Activated T-cell treated with anti-CD3 and anti-CD28 coated beads for 24 hours (primary cell): ENCODE measurements around the gene SLIT3.

Experiments
- DNase-seq: peaks from one replicate; pipeline ENCODE4 v3.0.0-alpha.2; 2020; ENCODE audit warnings: low read depth

SLIT3 gene

DNA sequence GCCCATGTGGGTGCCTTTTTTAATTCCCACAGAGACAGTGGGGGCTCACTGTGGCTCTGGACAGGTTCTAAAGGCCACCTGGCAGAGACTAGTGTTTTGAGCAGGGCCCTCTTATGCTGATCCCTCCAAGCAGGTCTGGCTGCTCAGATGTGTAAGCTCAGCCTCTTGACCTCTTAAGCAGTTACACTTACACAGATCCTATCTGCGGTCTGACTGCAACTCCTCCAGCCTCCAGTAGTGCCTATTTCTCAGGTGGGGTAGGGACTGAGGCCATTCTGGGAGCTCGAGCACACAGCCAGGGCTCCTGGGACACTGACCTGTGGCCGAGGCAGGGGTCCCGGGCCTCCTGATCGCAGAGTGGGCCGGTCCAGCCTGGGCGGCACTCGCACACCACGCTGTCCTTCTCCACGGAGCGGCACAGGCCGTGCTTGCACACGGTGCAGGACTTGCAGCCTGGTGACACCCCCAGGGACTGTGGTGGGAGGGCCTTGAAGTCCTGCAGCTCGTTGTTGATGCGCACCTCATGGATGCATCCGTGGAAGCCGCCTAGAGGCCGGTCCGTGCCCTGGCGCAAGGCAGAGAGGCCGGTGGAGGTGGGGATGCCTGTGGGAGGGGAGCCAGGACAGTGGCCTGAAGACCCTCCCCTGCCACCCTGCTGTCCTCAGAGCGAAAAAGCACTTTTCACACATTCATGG is 629.9 kb downstream of the SLIT3 start:
- no peak for DNase-seq

DNA sequence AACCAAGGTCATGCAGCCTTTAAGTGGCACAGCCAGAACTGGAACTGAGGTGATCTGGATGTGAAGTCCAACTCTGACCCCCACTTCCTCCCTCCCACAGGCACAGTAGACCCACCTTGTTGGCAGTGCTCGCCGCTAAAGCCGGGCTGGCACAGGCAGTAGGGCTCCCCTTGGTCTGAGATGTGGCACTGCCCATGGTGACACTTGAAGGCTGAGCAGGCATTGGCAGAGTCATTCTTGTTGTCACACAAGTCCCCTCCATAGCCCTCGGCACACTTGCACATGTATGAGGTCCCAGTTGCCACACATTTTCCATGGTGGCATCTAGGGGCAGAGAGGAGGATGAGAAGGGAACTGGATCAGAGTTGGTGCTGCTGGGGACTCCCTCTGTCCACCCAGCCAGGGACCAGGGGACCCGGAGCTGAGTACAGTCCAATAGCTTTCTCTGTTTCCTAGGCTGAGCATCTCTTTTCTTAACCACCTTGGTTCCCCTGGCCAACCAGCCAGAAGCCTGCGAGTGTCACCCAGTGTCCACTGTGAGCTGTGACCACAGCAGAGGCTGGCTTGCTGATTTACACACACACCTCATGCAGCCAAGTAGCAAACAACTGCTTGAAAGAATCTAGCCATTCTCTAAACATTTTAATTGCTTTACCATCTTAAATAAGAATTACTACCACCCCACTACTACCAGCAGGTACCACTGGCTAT is 631.1 kb downstream of the SLIT3 start:
- no peak for DNase-seq

DNA sequence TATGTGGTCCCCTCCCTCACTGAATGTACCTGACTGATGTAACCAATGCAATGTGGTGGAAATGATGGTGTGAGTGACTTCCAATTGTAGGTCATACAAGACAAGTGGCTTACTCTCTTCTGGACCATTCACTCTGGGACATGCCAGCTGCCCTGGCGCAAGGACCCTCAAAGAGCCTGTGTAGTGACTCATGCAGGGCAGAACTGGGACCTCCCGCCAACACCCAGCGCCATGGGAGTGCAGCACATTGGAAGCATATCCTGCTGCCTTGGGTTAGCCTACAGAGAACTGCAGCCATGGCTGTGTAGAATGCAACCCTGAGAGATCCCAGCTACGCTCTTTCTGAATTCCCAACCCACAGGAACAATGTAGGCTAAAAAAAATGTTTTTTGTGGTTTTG is 631.8 kb downstream of the SLIT3 start:
- no peak for DNase-seq

DNA sequence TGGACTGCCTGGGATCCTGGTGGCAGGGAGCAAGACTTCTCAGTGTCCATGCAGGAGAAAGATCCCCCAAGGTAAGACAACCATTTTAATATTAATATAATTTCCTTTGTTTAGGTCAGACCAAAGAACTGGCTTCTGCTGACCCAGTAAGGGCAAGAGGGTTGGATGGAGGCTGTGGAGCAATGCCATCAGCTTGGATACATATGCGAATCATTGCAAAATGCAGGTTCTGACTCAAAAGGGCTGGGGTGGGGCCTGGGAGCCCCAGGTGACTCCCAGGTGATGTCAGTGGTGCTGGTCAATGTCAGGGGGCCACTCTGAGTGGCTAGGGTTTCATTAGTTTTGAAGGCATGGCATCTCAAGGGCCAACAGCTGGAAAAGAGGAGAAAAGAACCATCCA is 632.9 kb downstream of the SLIT3 start:
- DNase-seq: no peak

DNA sequence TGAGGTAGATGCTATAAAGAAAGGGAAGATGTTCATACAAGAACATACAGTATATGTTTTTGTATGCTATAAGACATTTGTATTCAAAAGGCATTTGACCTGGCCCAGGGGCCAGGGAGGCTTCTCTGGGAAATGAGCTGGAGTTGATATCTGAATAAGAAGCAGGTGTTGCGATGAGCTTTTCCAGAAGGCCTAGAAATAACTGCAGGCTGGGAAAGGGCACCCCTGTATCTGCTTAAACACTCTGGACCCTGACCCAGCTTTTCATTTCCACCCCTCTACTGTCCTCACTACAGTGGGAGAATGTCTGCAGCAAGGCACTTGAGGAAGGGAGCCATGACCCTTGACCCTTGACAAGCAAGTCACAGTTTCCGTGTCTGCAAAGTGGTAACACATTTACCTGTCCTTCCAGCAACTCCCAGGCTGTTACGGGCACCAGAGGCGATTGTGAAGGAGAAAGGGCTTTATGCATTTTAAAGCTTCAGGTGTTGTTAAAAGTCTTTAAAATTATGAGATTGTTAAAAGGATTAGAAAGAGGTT is 633.6 kb downstream of the SLIT3 start:
- no peak for DNase-seq

DNA sequence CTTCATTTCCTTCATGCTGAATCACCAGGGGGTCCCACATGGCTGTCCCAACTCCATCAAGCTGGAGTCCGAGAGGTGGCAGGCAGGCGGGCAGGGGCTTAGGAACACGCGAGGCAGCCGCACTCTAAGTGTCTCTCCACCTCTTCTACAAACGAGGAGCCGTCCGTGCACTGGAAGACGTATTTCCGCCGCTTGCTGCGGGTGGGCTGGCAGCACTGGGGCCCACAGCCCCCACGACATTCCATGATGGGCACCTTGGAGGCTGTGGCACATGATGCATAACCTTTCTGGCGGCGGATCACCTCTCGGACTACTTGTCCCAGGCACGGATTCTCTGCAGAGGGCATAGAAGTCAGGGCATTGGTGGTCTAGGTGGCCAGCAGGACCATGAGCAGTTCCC is 634.6 kb downstream of the SLIT3 start:
- DNase-seq: no peak

DNA sequence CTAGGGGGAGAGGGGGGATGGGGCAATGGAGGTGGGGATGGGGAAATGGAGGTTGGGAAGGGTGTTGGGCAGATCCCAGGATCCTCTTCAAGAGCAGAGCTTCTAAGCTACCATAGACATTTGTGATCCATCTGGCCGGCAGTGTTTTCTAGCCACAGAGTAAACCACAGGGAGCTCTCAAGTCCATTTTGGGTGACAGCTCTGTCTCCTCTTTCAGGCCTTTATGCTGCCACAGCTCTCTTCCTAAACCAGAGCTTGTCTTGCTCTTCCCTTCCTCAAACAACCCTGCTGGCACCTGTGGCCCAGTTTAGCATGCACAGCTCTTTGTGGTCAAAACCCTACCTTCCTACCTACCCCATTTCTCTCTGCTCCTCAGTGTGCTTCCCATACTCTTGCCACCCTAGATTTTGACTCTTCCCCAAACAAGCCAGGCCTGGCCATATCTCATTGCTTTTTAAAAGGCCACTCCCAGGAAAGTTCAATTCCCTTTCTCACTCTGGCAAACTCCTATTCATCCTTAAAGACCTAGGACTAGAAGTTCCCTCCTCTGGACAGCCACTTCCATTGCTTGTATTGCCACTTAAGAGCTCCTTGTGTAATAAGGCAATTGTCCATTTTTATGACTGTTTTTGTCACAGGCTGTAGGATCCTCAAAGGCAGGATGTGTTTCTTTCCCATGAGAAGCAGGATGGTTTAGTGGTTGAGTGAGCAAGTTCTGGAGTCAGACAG is 637.5 kb downstream of the SLIT3 start:
- DNase-seq: no peak

DNA sequence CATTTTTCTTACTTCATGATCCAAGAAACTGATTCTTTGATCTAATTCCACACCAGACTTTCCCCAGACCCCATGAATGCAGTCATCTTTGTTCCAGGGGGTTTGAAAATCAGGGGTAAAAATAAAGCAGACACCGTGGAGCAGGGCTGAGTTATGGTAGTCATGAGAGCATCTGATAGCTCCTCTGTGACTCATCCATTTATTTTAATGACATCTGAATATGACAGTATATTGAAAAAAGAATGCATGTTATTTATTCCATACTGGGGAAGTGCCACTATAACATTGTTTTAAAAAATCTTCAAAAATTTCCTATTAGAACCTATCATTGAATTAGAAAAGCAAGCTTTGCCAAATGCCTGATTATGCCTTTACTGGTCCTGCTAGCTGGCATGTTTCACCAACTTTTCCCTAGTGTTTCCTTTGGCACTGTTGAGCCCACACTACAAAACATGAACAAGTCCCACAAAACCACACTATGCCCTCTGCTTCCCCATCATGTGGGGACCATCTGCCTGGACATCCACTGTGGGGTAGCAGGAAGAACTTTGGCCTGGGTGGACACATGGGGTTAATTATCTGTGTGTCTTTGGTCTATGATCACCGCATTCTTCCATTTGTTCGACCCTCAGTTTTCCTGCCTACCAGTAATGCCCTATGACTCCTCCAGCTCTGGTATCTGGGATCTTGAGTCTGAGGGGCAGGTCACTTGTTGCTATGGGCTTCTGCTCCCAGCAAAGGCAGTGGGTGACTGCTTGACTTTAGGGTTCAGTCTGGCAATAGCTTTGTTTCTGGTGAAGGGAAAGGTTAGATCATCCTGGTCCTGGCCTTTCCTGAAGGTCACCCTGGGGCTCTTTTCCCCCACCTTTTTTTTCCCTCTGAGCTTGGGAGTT is 639.1 kb downstream of the SLIT3 start:
- DNase-seq: no peak

DNA sequence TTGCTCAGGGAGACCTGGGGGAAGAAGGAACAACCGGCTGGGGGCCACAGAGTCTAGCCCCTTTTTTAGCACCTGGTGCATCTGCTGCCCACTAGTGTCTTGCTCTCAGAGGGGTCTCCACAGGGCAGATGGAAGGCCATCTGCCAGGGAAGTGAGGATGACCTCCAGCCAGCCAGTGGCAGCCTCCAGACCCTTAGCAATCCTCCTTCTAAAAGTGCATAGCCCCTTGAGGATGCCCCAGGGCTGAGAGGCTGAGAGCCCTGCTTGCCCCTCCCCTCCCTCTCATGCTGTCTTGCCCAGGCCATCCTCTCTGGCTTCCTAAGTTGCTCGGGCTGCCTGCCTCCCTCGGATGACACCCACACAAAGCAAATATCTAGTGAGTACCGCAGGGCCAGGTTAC is 640.2 kb downstream of the SLIT3 start:
- DNase-seq: no peak

DNA sequence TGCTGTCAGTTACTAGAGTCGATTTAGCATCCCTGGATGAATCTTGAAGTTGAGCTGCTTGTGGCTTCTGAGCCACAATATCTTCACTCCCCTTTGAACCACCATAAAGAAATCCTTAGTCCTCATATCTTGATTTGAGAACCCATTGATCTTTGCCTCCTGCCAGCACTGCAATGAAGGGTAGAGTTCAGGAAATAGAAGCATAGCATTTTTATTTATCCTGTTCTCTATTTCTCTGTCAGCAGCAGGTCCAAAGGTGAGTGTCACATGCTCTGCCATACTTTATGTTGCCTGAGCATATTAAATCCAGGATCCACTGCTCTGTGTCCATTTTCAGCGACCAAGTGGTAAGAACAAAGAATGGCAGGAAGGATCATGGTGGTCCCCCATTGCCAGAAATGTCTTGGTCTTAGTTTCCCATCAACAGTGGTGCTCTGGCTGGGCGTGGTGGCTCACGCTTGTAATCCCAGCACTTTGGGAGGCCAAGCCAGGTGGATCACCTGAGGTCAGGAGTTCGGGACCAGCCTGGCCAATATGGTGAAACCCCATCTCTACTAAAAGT is 641.6 kb downstream of the SLIT3 start:
- DNase-seq: no peak

DNA sequence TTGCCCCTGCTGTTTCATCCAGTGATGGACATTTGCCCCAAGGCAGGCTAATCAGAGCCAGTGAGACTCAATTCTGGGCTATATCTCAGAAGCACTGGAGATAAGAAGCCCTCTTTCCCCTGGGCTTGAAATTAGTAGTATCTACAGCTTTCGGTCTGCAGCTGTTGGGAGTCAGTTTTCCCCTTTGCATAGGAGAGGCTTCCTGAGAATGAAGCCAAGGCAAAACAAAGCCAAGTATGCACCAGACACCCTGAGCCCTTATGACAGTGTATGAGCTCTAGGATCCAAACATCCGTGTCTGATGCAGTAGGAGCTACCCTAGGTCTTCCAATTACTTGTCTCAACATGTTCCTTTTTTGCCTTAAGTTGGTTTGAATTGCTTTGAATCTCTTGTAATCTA is 642.5 kb downstream of the SLIT3 start:
- DNase-seq: no peak

DNA sequence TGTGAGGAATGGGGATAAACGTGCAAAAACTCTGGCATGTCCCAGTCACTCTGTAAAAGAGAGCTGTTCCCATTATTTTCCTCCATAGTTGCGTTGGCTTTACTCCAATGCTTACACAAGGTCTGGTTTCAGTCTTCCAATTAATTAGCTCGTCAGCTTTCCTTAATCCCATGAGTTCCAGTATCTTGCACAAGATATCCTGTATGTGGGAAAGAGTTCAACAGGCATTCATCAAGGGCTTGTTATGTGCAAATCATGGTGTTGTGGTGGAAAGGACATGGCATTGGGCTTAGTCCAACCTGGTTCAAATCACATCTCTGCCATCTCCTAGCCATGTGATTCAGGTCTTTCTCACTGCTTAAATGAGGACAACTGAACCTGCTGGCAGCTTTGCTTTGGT is 644.3 kb downstream of the SLIT3 start:
- DNase-seq: no peak

DNA sequence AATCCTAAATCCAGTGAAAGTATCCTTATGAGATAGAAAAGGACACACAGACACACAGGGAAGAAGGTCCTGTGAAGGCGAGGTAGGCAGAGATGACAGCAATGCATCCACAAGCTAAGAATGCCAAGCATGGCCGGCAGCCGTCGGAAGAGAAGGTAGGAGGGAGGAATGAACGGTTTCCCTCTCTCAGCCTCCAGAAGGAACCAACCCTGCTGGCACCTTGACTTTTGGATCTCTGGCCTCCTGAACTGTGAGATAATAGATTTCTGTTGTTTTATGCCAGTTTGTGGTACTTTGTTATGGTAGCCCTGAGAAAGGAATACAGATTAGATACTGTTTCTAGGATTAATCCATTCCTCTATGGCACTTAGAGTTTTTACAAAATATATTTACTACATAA is 645.6 kb downstream of the SLIT3 start:
- DNase-seq: no peak

DNA sequence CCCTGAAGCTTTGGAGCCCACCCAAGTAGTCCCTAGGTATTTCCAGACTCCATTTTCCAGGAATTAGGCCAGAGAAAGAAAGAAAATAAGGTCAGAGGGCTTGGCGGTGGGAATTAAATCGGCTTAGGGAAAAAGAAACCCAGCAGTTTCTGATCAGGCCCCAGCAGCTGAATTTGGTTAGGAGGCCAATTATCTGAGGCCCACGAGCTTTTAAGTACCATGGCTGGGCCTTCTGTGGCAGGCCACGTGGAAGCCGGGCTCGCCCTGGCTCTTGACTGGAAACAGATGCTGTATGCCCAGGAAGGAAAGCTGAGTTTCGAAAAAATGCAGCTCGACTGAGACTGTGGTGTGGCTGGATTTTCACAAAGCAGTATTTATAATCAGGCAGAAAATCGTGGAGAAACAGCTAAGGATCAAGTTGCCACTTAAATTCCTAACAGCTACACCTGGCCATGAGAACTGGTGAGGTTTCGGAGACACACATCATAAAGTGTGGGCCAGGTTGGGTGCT is 646.7 kb downstream of the SLIT3 start:
- no peak for DNase-seq

DNA sequence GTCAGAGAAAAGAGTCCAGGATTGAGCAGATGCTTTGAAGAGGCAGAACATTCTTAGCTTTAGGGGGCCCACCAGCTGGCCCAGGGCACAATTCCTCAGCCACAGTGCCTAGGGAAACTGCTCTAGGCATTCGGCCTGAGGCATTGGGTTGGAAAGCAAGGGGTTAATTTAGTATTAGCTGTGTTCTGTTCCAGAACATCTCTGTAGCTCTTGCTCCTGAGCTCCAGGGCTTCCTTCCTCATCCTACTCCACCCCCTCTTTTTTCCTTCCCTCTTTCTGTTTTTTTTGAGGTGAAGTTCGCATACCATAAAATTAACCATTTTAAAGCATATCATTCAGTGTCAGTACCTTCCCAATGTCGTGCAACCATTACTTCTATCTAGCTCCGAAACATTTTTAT is 647.3 kb downstream of the SLIT3 start:
- no peak for DNase-seq

DNA sequence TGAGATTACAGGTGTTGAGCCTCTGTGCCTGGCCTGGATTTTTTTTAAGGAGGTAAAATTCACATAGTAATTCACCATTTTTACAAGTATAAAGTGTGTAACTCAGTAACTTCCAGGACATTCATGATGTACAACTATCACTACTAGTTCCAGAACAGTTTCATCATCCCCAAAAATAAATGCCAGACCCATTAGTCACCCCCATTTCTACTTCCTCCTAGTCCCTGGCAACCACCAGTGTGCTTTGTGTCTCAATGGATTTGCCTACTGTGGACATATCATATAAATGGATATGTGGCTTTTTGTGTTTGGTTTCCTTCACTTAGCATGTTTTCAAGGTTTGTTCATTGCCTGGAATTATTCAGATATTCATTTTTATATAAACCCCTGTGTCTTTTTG is 649.3 kb downstream of the SLIT3 start:
- no peak for DNase-seq

DNA sequence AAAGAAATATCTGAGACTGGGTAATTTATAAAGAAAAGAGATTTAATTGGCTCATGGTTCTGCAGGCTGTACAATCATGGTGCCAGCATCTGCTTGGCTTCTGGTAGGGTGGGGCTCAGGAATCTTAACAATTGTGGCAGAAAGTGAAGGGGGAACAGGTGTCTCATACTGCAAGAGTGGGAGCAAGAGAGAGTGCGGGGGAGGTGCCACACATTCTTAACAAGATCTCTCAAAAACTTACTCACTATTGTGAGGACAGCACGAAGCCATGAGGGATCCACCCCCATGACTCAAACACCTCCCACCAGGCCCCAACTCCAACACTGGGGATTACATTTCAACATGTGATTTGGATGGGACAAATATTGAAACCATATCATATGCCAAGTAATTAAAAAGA is 651.6 kb downstream of the SLIT3 start:
- no peak for DNase-seq

DNA sequence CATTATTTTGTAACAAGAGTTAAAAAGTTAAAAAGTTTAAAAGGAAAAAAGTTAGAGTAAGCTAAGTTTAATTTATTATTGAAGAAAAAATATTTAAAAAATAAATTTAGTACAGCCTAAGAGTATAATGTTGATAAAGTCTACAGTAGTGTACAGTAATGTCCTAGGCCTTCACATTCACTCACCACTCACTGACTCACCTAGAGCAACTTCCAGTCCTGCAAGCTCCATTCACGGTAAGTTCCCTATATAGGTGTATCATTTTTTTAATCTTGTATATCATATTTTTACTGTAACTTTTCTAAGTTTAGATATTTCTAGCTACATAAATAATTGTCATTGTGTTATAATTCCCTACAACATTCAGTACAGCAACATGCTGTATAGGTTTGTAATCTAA is 652.4 kb downstream of the SLIT3 start:
- no peak for DNase-seq

DNA sequence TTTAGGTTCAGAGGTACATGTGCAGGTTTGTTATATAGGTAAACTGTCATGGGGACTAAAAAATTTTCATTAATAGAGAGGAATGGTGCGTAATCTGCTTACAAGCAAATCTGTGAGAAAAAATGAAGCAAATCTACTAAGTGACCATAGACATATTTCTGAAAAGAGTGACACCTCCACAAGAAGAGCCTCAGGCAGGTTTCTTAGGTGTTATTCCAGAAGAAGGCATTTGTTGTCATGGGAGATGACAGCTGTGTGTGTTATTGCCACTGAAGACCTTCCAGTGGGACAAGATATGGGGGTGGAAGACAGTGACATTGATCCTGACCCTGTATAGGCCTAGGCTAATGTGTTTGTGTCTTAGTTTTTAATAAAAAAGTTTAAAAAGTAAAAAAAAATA is 652.9 kb downstream of the SLIT3 start:
- no peak for DNase-seq

DNA sequence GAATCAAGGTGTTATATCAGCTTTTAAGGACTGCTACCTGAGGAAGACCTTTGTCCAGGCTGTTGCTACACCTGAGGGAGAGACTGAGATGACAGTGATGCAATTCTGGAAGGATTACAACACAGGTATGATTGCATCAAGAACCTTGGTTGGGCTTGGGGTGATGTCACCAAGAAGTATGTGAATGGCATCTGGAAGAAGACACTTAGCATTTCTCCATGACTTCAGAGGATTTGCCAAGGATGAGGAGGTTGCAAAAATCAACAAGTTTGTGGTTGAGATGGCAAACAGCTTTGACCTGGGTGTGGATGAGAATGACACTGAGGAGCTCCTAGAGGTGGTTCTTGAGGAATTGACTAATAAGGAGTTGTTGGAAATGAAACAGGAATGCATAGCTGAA is 653.9 kb downstream of the SLIT3 start:
- DNase-seq: no peak

DNA sequence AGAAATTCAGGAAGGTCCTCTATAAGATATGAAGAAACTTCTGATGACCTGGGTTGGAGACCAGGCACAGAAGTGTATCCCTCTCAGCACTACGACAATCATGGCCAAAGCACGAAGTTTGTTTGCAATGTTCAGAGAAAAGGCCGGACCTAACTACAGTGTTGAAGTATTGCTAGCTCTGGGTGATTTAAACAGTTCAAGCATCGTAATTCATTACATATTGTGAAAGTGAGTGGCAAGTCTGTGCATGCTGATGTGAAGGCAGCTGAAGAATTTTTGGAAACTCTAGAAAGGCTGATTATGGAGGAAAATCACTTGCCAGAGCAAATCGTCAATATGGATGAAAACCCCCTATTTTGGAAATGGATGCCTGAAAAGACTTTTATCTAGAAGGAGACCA is 654.6 kb downstream of the SLIT3 start:
- no peak for DNase-seq

DNA sequence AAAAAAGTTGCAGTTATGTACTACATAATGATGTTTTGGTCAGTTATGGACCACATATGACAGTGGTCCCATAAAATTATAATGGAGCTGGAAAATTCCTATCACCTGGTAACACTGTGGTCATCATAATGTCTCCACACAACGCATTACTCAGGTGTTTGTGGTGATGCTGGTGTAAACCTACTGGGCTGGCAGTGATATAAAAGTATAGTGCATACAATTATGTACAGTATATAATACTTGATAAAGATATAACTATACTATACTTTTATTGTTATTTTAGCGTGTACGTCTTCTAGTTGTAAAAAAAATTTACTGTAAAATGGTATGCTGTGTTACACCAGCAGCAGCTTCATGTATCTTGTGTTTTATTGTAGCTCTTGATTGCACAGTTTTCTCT is 655.7 kb downstream of the SLIT3 start:
- no peak for DNase-seq
